ENCODE measurements around the gene CFAP46. TPM values are rescaled to one million over a fixed set of nuclear protein-coding genes. Genes with fewer than 3 reads are reported as not detected.

The CFAP46 gene
- total RNA-seq, 1 donor from 2014 or later: 4.4 TPM

DNA sequence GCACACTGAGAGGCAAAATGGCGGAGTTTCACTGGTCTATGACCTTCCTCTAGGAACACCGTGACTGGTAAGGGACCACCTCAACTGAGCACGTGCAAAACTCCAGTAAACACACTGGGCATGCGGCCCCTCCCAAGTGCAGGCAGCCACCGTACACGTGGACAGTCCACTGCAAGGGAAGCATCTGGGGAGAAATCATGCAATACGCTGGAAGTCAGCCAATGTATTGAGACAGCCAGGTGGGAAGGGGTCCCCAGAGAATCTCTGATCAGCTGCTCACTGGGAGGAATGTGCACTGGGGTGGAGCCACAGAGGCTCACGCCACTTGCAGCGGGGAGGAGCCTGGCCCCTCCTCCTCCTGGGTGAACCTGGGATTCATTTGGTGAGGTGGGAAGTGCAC is 49.3 kb downstream of the CFAP46 start:
- no peaks in the 10 kb centered on the region for H3K9me3 Mint-ChIP-seq
- TF ChIP-seq, protein P1, sequence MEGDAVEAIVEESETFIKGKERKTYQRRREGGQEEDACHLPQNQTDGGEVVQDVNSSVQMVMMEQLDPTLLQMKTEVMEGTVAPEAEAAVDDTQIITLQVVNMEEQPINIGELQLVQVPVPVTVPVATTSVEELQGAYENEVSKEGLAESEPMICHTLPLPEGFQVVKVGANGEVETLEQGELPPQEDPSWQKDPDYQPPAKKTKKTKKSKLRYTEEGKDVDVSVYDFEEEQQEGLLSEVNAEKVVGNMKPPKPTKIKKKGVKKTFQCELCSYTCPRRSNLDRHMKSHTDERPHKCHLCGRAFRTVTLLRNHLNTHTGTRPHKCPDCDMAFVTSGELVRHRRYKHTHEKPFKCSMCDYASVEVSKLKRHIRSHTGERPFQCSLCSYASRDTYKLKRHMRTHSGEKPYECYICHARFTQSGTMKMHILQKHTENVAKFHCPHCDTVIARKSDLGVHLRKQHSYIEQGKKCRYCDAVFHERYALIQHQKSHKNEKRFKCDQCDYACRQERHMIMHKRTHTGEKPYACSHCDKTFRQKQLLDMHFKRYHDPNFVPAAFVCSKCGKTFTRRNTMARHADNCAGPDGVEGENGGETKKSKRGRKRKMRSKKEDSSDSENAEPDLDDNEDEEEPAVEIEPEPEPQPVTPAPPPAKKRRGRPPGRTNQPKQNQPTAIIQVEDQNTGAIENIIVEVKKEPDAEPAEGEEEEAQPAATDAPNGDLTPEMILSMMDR (conservative IDR thresholded peaks at IDR 0.05): no peak
- DNase-seq (ENCODE audit: low read depth, low spot score): no peak
- peaks cover 52% of the 10 kb centered on the region for H3K27me3 Mint-ChIP-seq (ENCODE audit: low read depth)
- no peaks in the 10 kb centered on the region for H3K4me1 Mint-ChIP-seq
- H3K36me3 Mint-ChIP-seq (ENCODE audit: low read depth): no peaks in the 10 kb centered on the region
- H3K4me3 Mint-ChIP-seq: no peak overlapping the region
- H3K27ac Mint-ChIP-seq (ENCODE audit: unreplicated experiment): no peak overlapping the region

DNA sequence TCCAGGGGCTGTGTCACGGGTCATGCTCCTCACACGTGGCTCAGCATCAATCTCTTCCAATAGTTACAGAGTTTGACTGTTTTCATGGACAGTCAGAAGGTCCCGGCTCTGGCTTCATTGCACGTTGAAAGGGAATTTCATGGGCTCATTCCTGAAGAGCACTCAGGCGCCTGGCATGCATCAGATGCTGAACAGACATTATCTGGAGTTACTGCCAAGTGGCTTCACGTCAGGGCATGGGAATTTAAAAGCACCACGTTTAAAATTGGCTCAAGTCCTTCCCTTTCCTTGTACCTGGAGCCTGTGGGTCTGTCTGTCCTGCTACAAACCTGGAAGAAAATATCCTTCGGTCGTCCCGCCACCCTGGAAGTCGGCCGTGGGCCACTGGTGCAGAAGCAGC is 50.4 kb downstream of the CFAP46 start:
- DNase-seq (ENCODE audit: low read depth, low spot score): no peak
- no peaks in the 10 kb centered on the region for H3K4me1 Mint-ChIP-seq
- no peaks in the 10 kb centered on the region for H3K9me3 Mint-ChIP-seq
- H3K4me3 Mint-ChIP-seq: no peak overlapping the region
- H3K27ac Mint-ChIP-seq (ENCODE audit: unreplicated experiment): no peak overlapping the region
- H3K36me3 Mint-ChIP-seq (ENCODE audit: low read depth): no peaks in the 10 kb centered on the region
- TF ChIP-seq, protein P1 (conservative IDR thresholded peaks at IDR 0.05): no peak
- H3K27me3 Mint-ChIP-seq (ENCODE audit: low read depth): peaks cover 52% of the 10 kb centered on the region

DNA sequence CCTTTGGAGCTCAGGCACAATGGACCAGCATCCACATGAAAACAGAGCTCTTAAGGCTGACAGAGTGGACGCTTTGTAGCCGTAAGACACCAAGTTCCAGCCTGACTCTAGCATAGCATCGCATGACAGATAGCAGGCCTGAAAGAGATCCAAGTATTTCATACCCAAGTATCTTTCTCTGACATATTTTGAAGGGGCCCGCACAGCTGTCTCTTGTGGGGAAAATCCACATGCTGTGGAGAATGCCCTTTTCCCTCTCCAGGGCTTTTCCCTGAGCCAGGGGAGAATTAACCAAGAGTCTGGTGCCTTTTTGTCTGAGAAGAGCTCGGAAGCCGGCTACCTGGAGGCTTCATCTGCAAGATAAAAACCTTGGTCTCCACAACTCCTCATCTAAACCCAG is 51.0 kb downstream of the CFAP46 start:
- no peak for DNase-seq (ENCODE audit: low read depth, low spot score)
- TF ChIP-seq, protein P1 (conservative IDR thresholded peaks at IDR 0.05): no peak
- Mint-ChIP-seq H3K9me3 (no peaks in the 10 kb centered on the region), H3K4me1 (no peaks in the 10 kb centered on the region), H3K4me3 (no peak overlapping the region), H3K27ac (ENCODE audit: unreplicated experiment) (no peak overlapping the region), H3K36me3 (ENCODE audit: low read depth) (no peaks in the 10 kb centered on the region), H3K27me3 (ENCODE audit: low read depth) (peaks cover 51% of the 10 kb centered on the region)

DNA sequence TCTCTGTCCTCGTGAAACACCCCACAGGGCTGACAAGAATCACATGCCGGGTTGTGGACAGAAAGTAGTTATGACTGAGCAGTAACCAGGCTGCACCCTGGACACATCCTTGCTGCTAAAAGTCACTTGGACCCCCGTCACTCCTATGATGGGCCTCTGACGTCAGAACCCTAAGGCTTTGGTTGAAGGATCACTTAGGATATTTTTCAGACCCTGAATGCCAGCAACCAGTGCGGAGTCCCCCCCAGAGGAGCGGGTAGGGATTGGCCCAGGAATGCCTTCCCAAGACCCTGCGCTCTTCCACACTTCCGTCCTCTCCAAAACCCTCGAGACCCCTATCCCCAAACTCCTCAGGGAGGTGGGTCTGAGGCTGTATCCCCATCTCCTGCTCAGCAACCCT is 52.1 kb downstream of the CFAP46 start:
- H3K4me3 Mint-ChIP-seq: no peak overlapping the region
- H3K27ac Mint-ChIP-seq (ENCODE audit: unreplicated experiment): no peak overlapping the region
- H3K27me3 Mint-ChIP-seq (ENCODE audit: low read depth): peaks cover 50% of the 10 kb centered on the region
- H3K4me1 Mint-ChIP-seq: no peaks in the 10 kb centered on the region
- H3K9me3 Mint-ChIP-seq: no peaks in the 10 kb centered on the region
- TF ChIP-seq, protein P1 (conservative IDR thresholded peaks at IDR 0.05): no peak
- no peaks in the 10 kb centered on the region for H3K36me3 Mint-ChIP-seq (ENCODE audit: low read depth)
- no peak for DNase-seq (ENCODE audit: low read depth, low spot score)

DNA sequence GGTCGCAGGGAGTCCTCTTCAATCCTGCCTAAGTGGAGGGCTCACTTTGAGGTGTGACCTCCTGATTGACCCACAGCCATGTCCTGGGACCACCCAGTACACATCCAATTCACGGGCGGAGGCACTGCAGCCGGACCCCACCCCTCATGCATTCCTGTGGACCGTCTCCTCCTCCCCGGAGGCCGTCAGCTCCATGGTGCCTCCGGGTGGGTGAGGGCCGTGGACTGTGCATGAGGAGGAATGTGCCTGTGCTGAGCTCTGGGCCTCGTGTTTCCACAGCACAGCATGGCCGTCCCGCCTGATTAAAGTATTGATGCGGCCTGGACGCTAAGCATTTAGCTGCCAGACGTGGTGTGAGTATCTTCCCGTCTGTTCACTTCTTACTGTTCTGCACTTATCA is 52.8 kb downstream of the CFAP46 start:
- no peak for DNase-seq (ENCODE audit: low read depth, low spot score)
- TF ChIP-seq, protein P1 (conservative IDR thresholded peaks at IDR 0.05): no peak
- Mint-ChIP-seq H3K27ac (ENCODE audit: unreplicated experiment) (no peak overlapping the region), H3K4me1 (no peaks in the 10 kb centered on the region), H3K27me3 (ENCODE audit: low read depth) (peaks cover 44% of the 10 kb centered on the region), H3K9me3 (no peaks in the 10 kb centered on the region), H3K4me3 (no peak overlapping the region), H3K36me3 (ENCODE audit: low read depth) (no peaks in the 10 kb centered on the region)

All from neural crest cell (in vitro differentiated cells).